Colonic mucosa (tissue), 4 donors: Measurements from ENCODE around the gene ELMO1. TPM values are rescaled to one million over a fixed set of nuclear protein-coding genes. Genes with fewer than 3 reads are reported as not detected.

Experiments used
- DNase-seq: peaks from one replicate; pipeline ENCODE4 v3.0.0-alpha.2; 2020
- H3K27ac ChIP-seq: fragments of 200-600 bp; one replicate; pipeline ENCODE4 v1.8.0; 2021
- H3K27me3 ChIP-seq: fragments of 200-600 bp; one replicate; pipeline ENCODE4 v1.8.0; 2021
- H3K36me3 ChIP-seq: fragments of 200-600 bp; one replicate; pipeline ENCODE4 v1.8.0; 2021
- H3K4me1 ChIP-seq: fragments of 200-600 bp; one replicate; pipeline ENCODE4 v1.8.0; 2021; ENCODE audit warnings: mild to moderate bottlenecking
- H3K4me3 ChIP-seq: fragments of 200-600 bp; one replicate; pipeline ENCODE4 v1.8.0; 2021
- H3K9ac ChIP-seq, 2 donors: one replicate each; pipeline ENCODE4 v1.7.0; 2013; ENCODE audit warnings: control low read depth in 2 of 2, low read depth in 2 of 2, low read length in 2 of 2
- H3K9me3 ChIP-seq: fragments of 200-600 bp; one replicate; pipeline ENCODE4 v1.8.0; 2021
- intact Hi-C: fragments of 100-400 bp; cut with DNase I; formaldehyde crosslinking; loops from one replicate; pipeline ENCODE4 v1.14.1; 2022
- total RNA-seq, 2 donors: library from RNA; stranded (reverse); fragmentation: NEBNext Ultra II Directional in 1 of 2; extraction: Animal tissue kit (Norgen Biotek cat#: 25700) in 1 of 2; gene quantifications; one replicate each; pipeline ENCODE4 v1.2.1, GENCODE V29; 2021
- TF ChIP-seq, protein P1 (sequence below): fragments of 200-600 bp; IDR thresholded peaks from one replicate; pipeline ENCODE4 v1.8.0; 2022; ENCODE audit warnings: antibody characterized with exemption, mild to moderate bottlenecking
- donor health status: healthy.
- donor health status: DM: no; HTN: no; CAD: no.
- donor health status: DM: no; HTN: no; CAD: no.

ELMO1 gene
- total RNA-seq, 2 donors from 2014 or later = 4.2 to 4.7 TPM

DNA sequence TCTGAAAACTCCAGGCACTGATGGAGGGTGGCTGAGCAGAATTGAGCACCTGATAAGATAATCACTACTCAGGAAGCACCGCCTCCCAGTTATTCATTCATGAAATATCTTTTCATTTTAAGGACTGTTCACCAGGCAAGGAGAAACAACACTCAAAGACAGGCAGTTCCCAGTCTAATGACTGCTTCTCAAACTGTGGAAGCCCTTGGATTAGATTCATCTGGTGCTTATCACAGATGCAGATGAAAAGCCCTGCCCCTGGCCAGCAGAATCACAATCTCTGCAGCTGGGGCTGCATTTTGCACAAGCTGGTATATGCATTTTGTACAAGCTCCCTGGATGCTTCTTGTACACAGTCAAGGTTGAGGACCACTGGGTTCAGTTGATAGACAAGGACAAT lies 109.7 kb downstream of the ELMO1 start:
- H3K4me1 ChIP-seq = no peaks in the 10 kb centered on the region
- H3K27me3 ChIP-seq = no peaks in the 10 kb centered on the region
- H3K9me3 ChIP-seq = no peaks in the 10 kb centered on the region
- H3K4me3 ChIP-seq = no peak overlapping the region
- H3K27ac ChIP-seq = no peak overlapping the region
- H3K9ac ChIP-seq = no peak overlapping the region
- intact Hi-C loops = no loop called here
- TF ChIP-seq, protein P1, sequence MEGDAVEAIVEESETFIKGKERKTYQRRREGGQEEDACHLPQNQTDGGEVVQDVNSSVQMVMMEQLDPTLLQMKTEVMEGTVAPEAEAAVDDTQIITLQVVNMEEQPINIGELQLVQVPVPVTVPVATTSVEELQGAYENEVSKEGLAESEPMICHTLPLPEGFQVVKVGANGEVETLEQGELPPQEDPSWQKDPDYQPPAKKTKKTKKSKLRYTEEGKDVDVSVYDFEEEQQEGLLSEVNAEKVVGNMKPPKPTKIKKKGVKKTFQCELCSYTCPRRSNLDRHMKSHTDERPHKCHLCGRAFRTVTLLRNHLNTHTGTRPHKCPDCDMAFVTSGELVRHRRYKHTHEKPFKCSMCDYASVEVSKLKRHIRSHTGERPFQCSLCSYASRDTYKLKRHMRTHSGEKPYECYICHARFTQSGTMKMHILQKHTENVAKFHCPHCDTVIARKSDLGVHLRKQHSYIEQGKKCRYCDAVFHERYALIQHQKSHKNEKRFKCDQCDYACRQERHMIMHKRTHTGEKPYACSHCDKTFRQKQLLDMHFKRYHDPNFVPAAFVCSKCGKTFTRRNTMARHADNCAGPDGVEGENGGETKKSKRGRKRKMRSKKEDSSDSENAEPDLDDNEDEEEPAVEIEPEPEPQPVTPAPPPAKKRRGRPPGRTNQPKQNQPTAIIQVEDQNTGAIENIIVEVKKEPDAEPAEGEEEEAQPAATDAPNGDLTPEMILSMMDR = no peak
- H3K36me3 ChIP-seq = no peaks in the 10 kb centered on the region
- DNase-seq = no peak

DNA sequence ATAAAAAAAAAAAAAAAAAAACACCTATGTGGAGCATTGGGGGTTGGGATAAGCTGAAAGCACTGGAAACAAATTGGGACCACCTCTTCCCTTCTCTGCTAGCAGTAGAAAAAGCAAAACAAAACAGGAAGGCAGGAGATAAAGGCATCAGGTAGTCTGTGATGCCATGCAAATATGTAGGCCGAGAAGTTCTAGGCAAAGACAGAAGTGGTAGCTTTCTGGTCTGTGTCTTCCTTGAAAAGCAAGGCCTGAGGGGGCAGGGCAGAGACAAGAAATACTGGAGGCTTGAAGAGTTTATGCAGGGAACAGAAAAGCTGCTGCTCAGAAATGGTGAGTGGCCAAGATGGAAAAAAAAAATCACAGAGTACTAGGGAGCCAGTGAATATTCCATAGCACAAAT lies 111.1 kb downstream of the ELMO1 start:
- DNase-seq = no peak
- H3K27ac ChIP-seq = no peak overlapping the region
- no peak overlapping the region for H3K9ac ChIP-seq
- no peak overlapping the region for H3K4me3 ChIP-seq
- TF ChIP-seq, protein P1 = no peak
- intact Hi-C loops = no loop called here
- H3K9me3 ChIP-seq = no peaks in the 10 kb centered on the region
- H3K36me3 ChIP-seq = no peaks in the 10 kb centered on the region
- H3K4me1 ChIP-seq = no peaks in the 10 kb centered on the region
- no peaks in the 10 kb centered on the region for H3K27me3 ChIP-seq

DNA sequence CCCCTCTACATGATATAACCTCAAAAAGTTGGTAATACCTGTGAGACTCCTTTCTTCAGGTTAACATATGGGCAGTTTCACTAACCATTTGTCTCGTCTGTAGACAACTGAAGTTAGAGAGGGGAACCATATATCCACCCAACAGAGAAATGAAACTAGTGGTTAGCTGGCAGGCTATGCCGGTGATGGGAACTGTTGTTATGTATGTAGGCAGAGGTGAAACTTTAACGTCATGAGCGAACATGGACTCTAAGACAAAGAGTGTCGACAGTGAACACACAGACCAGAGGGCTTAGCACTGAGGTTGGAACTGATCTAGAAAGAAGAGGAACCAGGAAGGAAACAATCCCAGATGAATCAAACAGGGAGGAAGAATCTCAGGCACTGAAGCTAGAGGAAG lies 112.4 kb downstream of the ELMO1 start:
- DNase-seq = no peak

DNA sequence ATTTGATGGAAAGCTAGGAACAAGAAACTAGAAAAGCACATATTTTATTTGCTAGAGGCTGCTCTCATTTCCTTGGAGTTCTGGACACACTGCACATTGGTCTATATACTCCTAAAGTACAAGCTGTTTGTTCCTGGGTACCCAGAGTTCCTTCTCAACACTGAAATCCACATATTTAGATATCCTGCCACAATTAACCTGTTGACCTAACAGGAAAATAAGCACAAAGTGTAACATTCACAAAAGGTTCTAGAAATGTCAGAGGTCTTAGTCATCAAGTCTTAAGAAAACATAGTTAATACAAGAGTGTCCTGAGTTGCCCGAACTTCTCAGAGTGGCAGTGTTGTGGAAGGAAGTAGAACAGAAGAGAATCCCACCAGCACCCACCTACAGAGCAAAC lies 115.6 kb downstream of the ELMO1 start:
- H3K27me3 ChIP-seq = no peaks in the 10 kb centered on the region
- intact Hi-C loops = no loop called here
- H3K27ac ChIP-seq = no peak overlapping the region
- H3K4me3 ChIP-seq = no peak overlapping the region
- no peaks in the 10 kb centered on the region for H3K9me3 ChIP-seq
- TF ChIP-seq, protein P1 = no peak
- no peak overlapping the region for H3K9ac ChIP-seq
- no peak for DNase-seq
- H3K36me3 ChIP-seq = no peaks in the 10 kb centered on the region
- no peaks in the 10 kb centered on the region for H3K4me1 ChIP-seq

More for the DNA sequence above, 112.4 kb downstream of the ELMO1 start:
- Histone ChIP-seq H3K27me3 (no peaks in the 10 kb centered on the region), H3K9ac (no peak overlapping the region), H3K4me3 (no peak overlapping the region), H3K9me3 (no peaks in the 10 kb centered on the region), H3K4me1 (no peaks in the 10 kb centered on the region), H3K27ac (no peak overlapping the region), H3K36me3 (no peaks in the 10 kb centered on the region)
- TF ChIP-seq, protein P1 = no peak
- intact Hi-C loops = no loop called here

DNA sequence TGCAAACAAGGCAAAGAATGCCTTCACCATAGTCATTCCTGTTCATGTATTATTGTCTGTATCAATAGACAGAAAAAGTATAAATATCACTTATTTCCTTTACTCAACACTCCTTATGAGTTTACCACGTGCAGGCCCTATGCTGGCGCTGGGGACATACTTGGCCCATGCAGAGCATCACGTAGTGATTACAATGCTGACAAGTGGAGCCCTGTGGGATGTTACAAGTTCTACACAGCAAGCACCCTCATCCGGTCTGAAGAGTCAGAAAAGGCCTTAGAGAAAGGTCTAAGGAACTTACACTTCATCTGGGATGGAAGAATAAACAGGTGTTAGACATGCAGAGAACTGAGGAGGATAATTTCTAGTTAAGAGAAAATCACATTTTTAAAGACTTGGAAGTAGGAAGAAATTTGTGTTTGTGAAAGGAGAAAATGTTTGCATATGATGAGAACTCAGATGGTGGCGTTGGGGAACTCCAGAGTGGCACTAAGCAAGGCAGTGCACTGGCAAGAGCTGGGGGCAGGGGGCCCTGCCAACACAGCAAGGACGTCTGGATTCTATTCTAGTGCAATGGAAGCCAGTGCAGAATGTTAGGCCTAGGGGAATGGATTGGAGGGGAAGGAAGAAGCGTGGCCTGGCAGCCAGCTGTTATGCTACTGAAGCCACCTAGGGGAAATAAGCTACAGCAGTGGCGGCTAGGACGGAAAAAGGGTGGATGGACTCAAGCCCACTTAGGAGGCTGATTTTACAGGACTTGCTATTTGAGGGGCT lies 116.2 kb downstream of the ELMO1 start:
- Histone ChIP-seq H3K27ac (no peak overlapping the region), H3K9ac (no peak overlapping the region), H3K27me3 (no peaks in the 10 kb centered on the region), H3K36me3 (no peaks in the 10 kb centered on the region), H3K4me3 (no peak overlapping the region), H3K9me3 (no peaks in the 10 kb centered on the region), H3K4me1 (no peaks in the 10 kb centered on the region)
- intact Hi-C loops = no loop called here
- TF ChIP-seq, protein P1 = no peak
- DNase-seq = no peak
